GM23248 (cell line): Measurements from ENCODE around the gene HOXA6. TPM values are rescaled to one million over a fixed set of nuclear protein-coding genes. Genes with fewer than 3 reads are reported as not detected.

Experiments
- DNase-seq: peaks from one replicate; pipeline ENCODE4 v3.0.0-alpha.2; 2015
- H2AFZ ChIP-seq: fragments of 200-600 bp; sonication (generic); 2 replicates; pipeline ENCODE4 v1.6.1; 2016; ENCODE audit warnings: antibody characterized with exemption
- H3F3A ChIP-seq: fragments of 200-600 bp; sonication (generic); 2 replicates; pipeline ENCODE4 v1.6.1; 2016; ENCODE audit warnings: mild to moderate bottlenecking, antibody characterized with exemption, mixed run types; ENCODE audit not compliant: insufficient read depth
- H3K27ac ChIP-seq: fragments of 200-600 bp; sonication (generic); 2 replicates; pipeline ENCODE4 v1.5.1; 2016; ENCODE audit warnings: mild to moderate bottlenecking
- H3K27me3 ChIP-seq: fragments of 200-600 bp; sonication (generic); replicated peaks from 2 replicates; pipeline ENCODE4 v1.6.1; 2016; ENCODE audit warnings: mild to moderate bottlenecking; ENCODE audit not compliant: insufficient read depth
- H3K36me3 ChIP-seq: fragments of 200-600 bp; sonication (generic); 2 replicates; pipeline ENCODE4 v1.6.1; 2016; ENCODE audit warnings: low read depth, mild to moderate bottlenecking
- H3K4me1 ChIP-seq: fragments of 200-600 bp; sonication (generic); 2 replicates; pipeline ENCODE4 v1.6.1; 2016; ENCODE audit warnings: mild to moderate bottlenecking; ENCODE audit not compliant: insufficient read depth
- H3K4me2 ChIP-seq: fragments of 200-600 bp; sonication (generic); one replicate; pipeline ENCODE4 v1.6.1; 2016; ENCODE audit warnings: mild to moderate bottlenecking; ENCODE audit not compliant: unreplicated experiment
- H3K4me3 ChIP-seq: fragments of 200-600 bp; sonication (generic); 2 replicates; pipeline ENCODE4 v1.5.1; 2016; ENCODE audit warnings: mild to moderate bottlenecking
- H3K79me2 ChIP-seq: fragments of 200-600 bp; sonication (generic); 2 replicates; pipeline ENCODE4 v1.6.1; 2016; ENCODE audit warnings: mild to moderate bottlenecking; ENCODE audit not compliant: insufficient read depth
- H3K9ac ChIP-seq: fragments of 200-600 bp; sonication (generic); 2 replicates; pipeline ENCODE4 v1.6.1; 2016; ENCODE audit warnings: mild to moderate bottlenecking
- H3K9me2 ChIP-seq: fragments of 200-600 bp; sonication (generic); 2 replicates; pipeline ENCODE4 v1.6.1; 2016; ENCODE audit warnings: mixed run types, mild to moderate bottlenecking, moderate library complexity; ENCODE audit not compliant: insufficient read depth
- H3K9me3 ChIP-seq: fragments of 200-600 bp; sonication (generic); one replicate; pipeline ENCODE4 v1.6.1; 2017; ENCODE audit warnings: low read depth
- H4K20me1 ChIP-seq: fragments of 200-600 bp; sonication (generic); 2 replicates; pipeline ENCODE4 v1.6.0; 2016; ENCODE audit not compliant: insufficient read depth
- EZH2 ChIP-seq: fragments of 200-600 bp; sonication (generic); IDR thresholded peaks from 2 replicates; pipeline ENCODE4 v1.6.1; 2018; ENCODE audit warnings: antibody characterized with exemption, mild to moderate bottlenecking; ENCODE audit not compliant: insufficient read depth, poor library complexity, severe bottlenecking
- EZH2phosphoT487 ChIP-seq: fragments of 200-600 bp; sonication (generic); IDR thresholded peaks from 2 replicates; pipeline ENCODE4 v1.6.1; 2018; ENCODE audit warnings: antibody characterized with exemption, moderate library complexity, mild to moderate bottlenecking, low read depth; ENCODE audit not compliant: insufficient read depth
- WGBS, 2 experiments: methylation state at CpG; one replicate each; pipeline ENCODE4 v1.1.6; 2015 to 2017; ENCODE audit warnings: low lambda C conversion rate in 2 of 2, low coverage in 1 of 2; ENCODE audit errors: missing lambda C conversion rate in 2 of 2; 5-methylcytosine and 5-hydroxymethylcytosine counted together
- in situ Hi-C: fragments of 300-500 bp; cut with MboI; formaldehyde crosslinking; loops from 2 replicates; pipeline ENCODE4 v1.15.0; 2020
- polyA plus RNA-seq: library from polyadenylated mRNA; unstranded; fragments of >200 nt; fragmentation: Nextera tagmentation; extraction: Ambion mirVana; gene quantifications from 2 replicates; pipeline ENCODE4 v1.2.1, GENCODE V29; 2016
- total RNA-seq: library from RNA; depleted of rRNA; stranded (reverse); fragments of >200 nt; shearing (Covaris generic); gene quantifications from 2 replicates; pipeline ENCODE4 v1.2.3, GENCODE V29; 2014

Gene HOXA6
- total and polyA plus RNA-seq, 2 experiments from 2014 or later, result 3.2 to 3.5 TPM

DNA sequence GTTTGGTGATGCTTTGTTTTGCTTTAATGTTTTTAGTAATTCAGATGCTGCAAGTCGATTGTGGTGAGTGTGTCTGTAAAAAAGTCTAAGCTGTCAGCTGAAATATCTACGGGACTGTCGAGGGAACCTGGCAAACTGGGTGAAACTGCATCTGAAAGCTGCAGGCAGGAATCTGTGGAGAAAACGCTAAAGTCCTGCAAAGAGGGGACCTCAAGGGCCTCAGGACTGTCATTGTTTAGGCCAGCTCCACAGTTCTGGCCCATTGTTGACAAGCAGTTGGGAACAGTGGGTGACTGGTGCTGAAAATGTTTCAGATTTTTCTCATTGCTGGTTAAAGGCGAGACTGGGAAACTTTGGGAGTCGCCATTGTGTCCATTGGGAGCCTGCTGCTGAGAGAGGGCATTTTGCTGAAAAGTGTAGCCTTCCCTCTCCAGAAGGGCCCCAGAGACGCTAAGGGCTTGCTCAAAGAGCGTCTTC lies 46.8 kb downstream of the HOXA6 start:
- TF ChIP-seq EZH2phosphoT487 (no peak), EZH2 (no peak)

GRCh38 chr7:27099453-27100370 lies 47.9 kb downstream of the HOXA6 start:
- Histone ChIP-seq H2AFZ (no peak overlapping the region), H3K9me3 (no peaks in the 10 kb centered on the region), H3K9ac (no peak overlapping the region), H4K20me1 (no peaks in the 10 kb centered on the region), H3F3A (peaks cover 22% of the 10 kb centered on the region), H3K27ac (no peak overlapping the region), H3K4me3 (peak overlapping the region; percentile 80; the same call in 1 of the 2 replicates), H3K36me3 (peaks cover 18% of the 10 kb centered on the region), H3K79me2 (peaks cover 61% of the 10 kb centered on the region), H3K27me3 (no peaks in the 10 kb centered on the region), H3K9me2 (no peaks in the 10 kb centered on the region), H3K4me2 (peak overlapping the region; percentile 99), H3K4me1 (peaks cover 13% of the 10 kb centered on the region)
- DNase-seq, result no peak
- no peak for TF ChIP-seq EZH2
- TF ChIP-seq EZH2phosphoT487, result no peak
- WGBS, 2 experiments, result 91 to 92% methylated on average over 8 of the region's 8 CpGs
- in situ Hi-C loops, result loop anchor here (10.0 kb wide), 1 partner anchor 245 kb away; no protein-coding TSS in a partner anchor

More for the DNA sequence above, 46.8 kb downstream of the HOXA6 start:
- H3K4me1 ChIP-seq, result peaks cover 8% of the 10 kb centered on the region; the same call in 1 of the 2 replicates
- H3K9ac ChIP-seq, result no peak overlapping the region
- peaks cover 55% of the 10 kb centered on the region for H3K79me2 ChIP-seq
- no peak overlapping the region for H2AFZ ChIP-seq
- in situ Hi-C loops, result loop anchor here (10.0 kb wide), 1 partner anchor 246 kb away; no protein-coding TSS in a partner anchor
- H3K36me3 ChIP-seq, result peaks cover 18% of the 10 kb centered on the region
- H3K27ac ChIP-seq, result no peak overlapping the region
- H3K9me2 ChIP-seq, result no peaks in the 10 kb centered on the region
- no peaks in the 10 kb centered on the region for H3K9me3 ChIP-seq
- 95% methylated on average over 8 of the region's 8 CpGs for whole genome bisulfite sequencing, 2 experiments
- H3K4me2 ChIP-seq, result no peak overlapping the region
- H4K20me1 ChIP-seq, result no peaks in the 10 kb centered on the region
- peaks cover 22% of the 10 kb centered on the region for H3F3A ChIP-seq
- H3K4me3 ChIP-seq, result no peak overlapping the region
- H3K27me3 ChIP-seq, result no peaks in the 10 kb centered on the region
- DNase-seq, result no peak

GRCh38 chr7:27098578-27099451 lies 48.8 kb downstream of the HOXA6 start:
- Histone ChIP-seq H3F3A (peaks cover 22% of the 10 kb centered on the region), H3K79me2 (peaks cover 61% of the 10 kb centered on the region), H3K9me3 (no peaks in the 10 kb centered on the region), H2AFZ (peak overlapping the region; percentile 61), H3K4me3 (peak overlapping the region; percentile 80), H4K20me1 (no peaks in the 10 kb centered on the region), H3K4me1 (peaks cover 13% of the 10 kb centered on the region), H3K9me2 (no peaks in the 10 kb centered on the region), H3K27ac (peak overlapping the region; percentile 90), H3K4me2 (peak overlapping the region; percentile 99), H3K27me3 (no peaks in the 10 kb centered on the region), H3K36me3 (peaks cover 18% of the 10 kb centered on the region), H3K9ac (peak overlapping the region; percentile 91)
- peak; percentile 66 for DNase-seq
- in situ Hi-C loops, result no loop called here
- TF ChIP-seq EZH2 (no peak), EZH2phosphoT487 (no peak)
- 54 to 64% methylated on average over 38 of the region's 38 CpGs for WGBS, 2 experiments
